Inflammatory macrophage treated with lipopolysaccharide for 4 hours (primary cell): Measurements from ENCODE around the gene RAF1.
A peak's percentile ranks its signal among the peaks of the same experiment; 100 is the strongest.
"Not testable (repeated sequence)": the region's sequence is repeated elsewhere in the genome, so short reads cannot be mapped to it uniquely, and the experiment has no call there.

ENCODE experiments used
- DNase-seq: peaks from one replicate; pipeline ENCODE4 v3.0.0-alpha.2; 2020

The RAF1 gene

DNA sequence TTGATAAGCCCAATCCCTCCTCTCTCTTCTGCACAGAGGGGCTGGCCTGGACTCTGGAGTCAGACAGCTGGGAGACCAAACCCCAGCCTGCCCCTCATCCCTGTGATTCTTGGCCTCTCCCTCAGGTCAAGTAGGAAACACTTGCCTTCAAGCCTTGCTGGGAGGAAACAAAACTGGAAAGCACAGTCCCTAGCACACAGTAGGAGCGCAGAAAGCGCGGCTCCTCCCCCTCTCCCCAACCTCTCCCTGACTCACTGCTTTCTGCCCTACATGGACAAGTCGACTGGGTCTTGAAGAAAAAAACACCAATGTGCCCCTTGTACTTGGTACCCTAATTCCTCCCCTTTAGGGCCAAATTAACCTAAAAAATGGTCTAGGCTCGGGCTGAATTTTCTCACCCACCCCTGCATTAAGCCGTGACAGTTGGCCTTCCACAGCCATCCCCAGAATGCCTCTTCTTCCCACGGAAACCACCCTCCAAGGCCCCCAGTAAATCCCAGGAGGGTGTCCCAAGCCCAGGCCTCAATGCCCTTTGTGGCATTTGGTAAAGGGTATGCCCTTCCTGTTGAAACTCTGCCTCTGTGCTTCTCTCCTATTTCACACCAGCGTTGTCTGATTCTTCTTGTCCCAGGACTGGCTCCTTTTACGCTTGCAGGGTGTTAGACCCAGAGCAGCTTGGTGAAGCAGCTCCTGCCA, 11.3 kb upstream of the RAF1 start:
- no peak for DNase-seq

DNA sequence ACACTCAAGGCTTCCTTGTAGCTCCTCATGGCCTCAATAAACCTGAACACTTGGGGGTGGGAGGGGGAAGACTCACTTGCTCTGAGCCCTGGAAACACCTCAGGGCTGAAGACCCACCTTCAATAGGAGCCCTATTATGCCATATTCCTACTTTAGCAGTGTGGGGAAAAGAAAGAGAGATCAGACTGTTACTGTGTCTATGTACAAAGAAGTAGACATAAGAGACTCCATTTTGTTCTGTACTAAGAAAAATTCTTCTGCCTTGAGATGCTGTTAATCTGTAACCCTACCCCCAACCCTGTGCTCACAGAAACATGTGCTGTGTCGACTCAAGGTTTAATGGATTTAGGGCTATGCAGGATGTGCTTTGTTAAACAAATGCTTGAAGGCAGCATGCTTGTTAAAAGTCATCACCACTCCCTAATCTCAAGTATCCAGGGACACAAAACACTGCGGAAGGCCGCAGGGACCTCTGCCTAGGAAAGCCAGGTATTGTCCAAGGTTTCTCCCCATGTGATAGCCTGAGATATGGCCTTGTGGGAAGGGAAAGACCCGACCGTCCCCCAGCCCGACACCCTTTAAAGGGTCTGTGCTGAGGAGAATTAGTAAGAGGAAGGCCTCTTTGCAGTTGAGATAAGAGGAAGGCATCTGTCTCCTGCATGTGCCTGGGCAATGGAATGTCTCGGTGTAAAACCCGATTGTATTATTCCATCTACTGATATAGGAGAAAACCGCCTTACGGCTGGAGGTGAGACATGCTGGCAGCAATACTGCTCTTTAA, 10.2 kb upstream of the RAF1 start:
- not testable (repeated sequence) for DNase-seq

DNA sequence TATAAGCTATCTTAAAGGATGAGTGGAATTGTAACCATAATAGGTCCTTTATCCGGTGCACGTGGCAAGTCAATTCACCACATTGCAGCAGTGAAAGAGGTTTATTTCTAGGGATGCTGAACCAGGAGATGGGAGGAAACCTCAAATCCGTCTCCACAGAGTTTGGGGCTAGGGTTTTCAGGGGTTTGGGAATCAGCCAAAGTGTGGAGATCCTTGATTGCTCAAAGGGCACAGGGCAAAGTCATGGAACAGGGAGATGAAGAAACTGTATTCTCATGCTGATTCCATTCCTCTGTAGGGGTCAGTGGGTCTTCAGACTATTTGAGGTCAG, 7.2 kb upstream of the RAF1 start:
- no peak for DNase-seq

DNA sequence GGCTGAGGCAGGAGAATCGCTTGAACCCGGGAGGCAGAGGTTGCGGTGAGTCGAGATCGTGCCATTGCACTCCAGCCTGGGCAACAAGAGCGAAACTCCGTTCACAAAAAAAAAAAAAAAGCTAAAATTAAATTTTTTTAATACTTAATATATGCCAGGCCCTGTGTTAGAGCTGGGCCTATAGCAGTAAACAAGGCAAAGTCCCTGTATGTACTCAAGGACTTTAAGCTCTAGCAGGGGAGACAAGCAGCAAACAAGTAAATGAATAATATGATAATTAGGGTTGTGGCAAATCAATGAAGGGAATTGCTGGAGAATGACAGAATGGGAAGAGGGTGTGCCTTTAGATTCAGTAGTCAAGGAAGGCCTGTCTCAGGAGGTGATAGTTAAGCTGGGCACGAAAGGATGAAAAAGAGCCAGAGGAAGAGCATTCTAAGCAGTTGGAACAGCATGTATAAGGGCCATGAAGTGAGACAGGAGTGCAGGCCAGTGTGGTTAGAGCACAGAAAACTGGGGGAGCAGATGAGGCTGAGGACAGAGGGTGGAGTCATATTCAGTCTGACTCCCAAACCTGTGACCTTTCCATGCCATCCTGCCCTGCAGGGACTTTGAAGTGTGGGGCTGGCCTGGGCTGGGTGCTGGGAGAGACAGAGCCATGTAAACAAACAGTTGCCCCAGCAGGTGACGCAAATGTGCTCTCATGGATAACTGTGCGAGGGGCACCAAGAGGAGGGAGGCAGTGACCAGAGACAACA, 6.6 kb upstream of the RAF1 start:
- no peak for DNase-seq

DNA sequence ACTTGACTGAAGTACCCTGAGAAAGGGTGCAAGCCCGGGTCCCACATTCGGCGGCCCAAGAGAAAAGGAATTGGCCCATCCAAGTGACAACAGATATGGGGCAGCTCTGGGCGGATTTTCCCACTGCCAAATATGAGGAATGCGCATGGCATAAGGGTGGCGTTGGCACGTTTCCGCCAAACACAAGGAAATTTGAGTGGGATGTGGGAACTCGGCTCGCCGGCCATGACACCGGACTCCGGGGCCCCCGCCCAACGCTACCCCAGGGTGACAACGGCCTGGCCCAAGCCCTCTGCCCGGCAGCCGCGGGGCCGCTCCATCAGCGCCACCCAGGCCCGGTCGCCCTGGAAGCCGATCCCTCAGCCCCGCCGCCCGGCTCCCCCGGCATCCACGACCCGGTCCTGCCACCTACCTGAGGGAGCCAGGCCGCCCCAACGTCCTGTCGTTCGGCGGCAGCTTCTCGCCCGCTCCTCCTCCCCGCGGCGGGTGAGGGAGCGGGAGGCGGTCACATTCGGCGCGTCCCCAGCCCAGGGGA, 449 bp downstream of the RAF1 start:
- peak; percentile 49 for DNase-seq

DNA sequence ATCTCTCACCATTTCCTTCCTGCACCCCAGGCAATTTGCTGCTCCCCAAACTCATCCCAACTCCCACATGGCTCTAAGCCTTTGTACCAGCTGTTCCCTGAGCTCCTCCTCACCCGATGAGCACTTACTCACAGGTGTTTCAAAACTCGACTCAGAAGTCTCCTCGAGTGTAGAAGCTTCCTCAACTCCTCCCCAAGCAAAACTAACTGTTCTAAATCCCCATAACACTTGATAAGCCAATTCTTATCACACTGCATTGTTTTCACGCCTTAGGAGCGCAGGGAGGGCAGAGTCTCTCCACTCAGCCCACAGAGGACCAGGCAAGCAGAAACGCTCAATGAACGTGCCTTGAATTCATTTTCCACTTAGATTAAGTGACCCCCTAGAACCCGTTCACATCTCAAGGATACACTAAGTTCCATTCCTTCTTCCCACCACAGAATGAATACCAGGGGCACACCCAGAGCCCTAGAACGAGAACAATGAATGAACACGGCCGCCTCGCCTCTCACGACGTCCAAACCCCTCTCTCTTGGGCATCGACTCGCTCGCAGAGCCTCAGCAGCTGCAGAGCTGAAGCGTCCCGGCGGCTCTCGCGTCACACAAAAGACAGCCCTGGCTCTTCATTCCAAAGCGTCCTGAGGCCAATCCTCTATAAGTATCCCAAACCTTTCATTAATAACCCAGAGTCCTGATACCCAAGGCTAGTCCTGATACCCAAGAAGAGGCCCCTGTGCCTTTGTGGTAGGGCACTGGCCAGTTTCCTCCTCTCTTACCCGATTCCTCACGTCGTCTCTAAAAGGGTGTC, 1.1 kb downstream of the RAF1 start:
- peak; percentile 68 for DNase-seq

DNA sequence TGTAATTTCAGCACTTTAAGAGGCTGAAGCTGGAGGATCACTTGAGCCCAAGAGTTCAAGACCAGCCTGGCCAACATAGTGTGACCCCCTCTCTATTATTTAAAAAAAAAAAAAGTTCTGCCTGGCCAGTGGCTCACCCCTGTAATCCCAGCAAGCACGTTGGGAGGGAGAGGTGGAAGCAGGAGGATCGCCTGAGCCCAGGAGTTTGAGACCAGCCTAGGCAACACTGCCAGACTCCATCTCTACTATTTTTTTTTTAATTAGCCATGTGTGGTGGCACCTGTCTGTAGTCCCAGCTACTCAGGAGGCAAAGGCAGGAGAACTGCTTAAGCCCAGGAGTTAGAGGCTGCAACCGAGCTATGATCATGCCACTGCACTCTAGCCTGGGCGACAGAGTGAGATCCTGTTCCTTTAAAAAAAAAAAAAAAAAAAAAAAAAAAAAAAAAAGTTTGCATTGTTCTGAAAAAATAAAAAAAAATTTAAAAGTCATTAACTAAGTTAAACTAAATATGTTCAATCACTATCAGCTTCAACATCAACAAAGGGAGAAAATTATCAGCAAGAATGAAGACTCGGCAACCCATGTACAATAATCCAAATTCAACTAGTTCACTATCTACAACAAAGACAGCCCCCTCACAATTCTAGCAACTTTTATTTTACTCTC, 1.9 kb downstream of the RAF1 start:
- no peak for DNase-seq

DNA sequence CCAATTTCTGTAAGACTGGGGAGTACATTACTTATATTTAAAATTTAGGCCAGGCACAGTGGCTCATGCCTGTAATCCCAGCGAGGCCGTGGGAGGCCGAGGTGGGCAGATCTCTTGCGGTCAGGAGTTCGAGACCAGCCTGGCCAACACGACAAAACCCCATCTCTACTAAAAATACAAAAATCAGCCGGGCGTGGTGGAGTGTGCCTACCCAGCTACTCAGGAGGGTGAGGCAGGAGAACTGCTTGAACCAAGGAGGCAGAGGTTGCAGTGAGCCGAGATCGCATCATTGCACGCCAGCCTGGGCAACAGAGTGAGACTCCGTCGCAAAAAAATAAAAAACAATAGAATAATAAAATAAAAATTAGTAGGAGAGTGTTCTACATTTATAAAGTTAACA, 2.5 kb downstream of the RAF1 start:
- DNase-seq: not testable (repeated sequence)

DNA sequence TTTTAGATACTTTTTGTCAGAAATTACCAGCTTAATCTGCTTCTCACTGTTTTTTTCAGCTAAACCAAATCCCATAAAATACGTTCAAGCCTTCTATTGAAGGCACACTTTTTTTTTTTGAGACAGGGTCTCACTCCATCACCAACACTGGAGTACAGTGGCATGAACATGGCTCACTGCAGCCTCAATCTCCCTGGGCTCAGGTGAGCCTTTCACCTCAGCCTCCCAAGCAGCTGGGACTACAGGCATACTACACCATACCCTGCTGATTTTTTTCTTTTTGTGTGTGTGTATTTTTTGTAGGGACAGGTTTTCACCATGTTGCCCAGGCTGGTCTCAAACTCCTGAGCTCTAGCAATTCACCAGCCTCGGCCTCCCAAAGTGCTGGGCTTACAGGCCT, 3.7 kb downstream of the RAF1 start:
- no peak for DNase-seq

DNA sequence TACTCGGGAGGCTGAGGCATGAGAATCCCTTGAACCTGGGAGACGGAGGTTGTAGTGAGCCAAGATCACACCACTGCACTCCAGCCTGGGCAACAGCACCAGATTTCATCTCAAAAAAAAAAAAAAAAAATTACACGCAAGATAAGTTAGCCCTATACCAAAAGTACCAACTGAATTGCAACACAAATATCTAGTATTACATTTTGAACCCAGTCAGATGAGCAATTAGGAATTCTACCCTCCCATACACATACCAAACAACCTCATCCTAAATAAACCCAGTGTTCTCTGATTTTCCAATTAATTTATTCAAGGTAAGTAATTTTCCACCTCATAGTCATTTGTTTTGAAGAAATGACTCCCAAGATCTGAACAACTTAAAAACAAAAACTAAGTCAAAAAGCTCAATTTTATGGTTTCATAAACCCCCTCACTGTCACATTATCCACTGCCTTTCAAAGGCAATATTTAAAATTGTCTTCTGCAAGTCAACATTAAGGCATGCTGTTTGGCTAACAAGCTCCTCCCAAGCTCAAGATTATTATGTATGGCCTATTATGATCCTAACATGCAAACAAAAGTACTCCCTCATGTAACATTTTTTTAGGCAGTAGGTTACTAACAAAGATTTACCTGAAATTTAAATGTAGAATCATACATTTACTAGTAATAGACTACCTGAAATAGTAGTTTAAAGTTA, 4.5 kb downstream of the RAF1 start:
- no peak for DNase-seq

DNA sequence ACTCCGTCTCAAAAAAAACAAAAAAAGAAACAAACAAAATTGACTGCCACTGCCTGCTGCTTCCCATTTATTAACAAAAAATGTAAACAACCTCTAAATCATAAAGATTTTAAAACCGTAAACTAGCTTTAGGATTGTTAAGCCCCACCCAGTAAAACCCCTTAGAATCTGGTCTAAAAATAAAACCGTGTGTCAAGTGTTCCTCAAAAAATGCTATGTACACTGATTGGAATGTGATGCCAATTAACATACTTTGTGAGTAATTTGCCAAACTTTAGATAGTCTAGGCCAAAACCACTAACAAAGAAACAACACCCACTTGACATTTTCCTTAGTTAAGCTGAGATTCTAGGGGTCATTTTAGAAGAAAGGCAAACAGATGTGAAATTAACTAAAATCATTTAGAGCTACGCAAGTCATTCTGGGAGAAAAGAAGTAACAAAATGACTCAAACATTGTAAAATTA, 5.3 kb downstream of the RAF1 start:
- DNase-seq: no peak

DNA sequence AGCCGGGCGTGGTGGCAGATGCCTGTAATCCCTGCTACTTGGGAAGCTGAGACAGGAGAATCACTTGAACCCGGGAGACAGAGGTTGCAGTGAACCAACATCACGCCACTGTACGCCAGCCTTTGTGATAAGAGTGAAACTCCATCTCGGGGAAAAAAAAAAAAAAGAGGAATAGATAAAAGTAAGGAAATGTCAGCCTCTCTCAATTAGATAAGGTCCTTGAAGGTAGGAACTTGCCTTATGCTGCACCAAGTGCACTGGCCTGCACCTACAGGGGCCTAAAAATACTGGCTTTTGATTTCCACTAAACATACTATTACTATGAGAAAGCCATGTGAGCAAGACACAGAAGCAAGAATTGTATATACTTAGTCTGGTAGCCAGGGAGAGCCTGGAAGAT, 7.1 kb downstream of the RAF1 start:
- no peak for DNase-seq

DNA sequence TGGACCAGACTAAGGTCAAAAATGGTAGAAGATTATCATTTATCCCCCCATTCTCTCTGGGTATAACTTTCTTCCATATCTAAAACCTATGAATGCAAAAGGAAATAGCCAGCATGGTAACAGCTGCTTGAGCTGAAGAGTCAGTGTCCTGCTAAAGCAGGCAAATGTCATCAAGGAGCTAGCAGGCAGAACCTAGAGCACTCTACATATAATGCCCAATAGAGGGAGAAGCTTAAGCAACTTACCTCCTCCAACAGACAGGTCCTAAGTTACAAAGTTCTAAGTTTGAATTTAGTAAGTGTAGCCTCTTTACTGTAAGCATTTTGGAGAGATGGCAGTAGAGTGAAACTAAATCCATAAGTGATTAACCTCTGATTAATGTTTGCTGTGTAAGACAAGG, 7.7 kb downstream of the RAF1 start:
- no peak for DNase-seq

DNA sequence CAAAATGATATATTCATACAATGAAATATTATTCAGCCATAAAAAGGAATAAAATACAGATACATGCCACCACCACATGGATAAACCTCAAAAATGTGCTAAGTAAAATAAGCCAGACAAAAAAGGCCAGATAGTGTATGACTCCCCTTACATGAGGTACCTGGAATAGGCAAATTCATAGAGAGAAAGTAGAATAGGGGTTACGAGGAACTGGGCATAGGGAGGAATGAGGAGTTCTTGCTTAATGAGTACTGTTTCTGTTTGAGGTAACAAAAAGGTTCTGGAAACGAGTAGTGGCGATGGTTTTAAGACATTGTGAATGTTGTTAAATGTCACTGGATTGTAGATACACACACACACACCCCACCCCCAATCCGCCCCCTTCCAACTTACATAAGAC, 8.2 kb downstream of the RAF1 start:
- no peak for DNase-seq

DNA sequence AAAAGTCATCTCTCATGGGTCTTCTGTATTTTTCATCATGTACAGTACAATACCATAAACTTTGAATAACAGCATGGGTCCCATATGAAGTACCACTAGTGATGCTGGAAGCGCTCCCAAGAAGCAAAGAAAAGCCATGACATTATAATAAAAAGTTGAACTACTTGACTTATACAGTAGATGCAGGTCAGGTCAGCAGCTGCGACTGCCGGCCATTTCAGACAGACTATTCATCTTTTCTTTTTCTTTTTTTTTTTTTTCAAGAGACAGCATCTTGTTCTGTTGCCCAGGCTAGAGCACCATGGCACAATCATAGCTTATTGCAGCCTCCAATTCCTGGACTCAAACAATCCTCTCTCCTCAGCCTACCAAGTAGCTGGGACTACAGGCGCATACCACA, 10.2 kb downstream of the RAF1 start:
- no peak for DNase-seq

DNA sequence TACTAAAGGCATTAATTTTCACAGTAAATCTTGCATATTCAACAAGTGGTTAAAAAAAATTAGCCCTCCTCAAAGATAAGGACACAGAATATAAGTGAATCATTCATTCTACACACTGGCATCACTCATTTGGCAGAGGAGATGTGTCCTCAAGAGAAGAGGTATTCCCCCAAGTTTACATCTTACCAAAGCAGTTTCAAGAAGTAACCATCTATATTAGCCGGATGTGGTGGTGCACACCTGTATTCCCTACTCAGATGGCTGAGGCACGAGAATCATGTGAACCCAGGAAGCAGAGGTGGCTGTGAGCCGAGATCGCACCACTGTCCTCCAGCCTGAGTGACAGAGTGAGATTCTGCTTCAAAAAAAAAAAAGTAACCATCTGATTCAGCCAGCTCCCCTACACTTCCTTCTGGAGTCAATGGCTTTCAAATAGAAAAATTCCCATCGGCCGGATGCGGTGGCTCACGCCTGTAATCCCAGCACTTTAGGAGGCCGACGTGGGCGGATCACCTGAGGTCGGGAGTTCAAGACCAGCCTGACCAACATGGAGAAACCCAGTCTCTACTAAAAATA, 15.4 kb downstream of the RAF1 start:
- DNase-seq: no peak

DNA sequence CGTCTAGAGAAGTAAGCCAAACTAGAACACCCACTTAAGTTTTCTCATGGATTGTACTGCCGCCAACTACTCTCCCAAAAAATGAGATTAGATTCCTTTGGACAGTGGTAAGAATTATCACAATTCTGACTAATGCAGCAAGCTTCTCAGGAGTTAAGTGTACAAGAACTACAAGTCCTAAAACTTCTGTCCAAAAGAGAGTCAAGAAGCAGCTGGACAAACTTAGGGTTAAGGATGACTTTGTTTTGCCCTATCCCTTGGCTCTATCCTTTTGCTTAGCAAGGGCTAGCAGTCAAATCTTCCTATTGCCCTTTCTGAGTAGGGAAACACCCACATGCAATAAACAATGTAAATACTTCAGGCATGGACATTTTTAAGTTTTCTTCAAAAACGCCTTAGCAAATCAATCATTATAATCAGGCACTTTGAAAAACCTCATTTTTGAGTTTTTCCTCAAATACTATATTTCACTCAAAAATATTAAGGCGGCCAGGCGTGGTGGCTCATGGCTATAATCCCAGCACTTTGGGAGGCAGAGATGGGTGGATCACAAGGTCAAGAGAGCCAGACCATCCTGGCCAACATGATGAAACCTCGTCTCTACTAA, 19.5 kb downstream of the RAF1 start:
- DNase-seq: no peak

DNA sequence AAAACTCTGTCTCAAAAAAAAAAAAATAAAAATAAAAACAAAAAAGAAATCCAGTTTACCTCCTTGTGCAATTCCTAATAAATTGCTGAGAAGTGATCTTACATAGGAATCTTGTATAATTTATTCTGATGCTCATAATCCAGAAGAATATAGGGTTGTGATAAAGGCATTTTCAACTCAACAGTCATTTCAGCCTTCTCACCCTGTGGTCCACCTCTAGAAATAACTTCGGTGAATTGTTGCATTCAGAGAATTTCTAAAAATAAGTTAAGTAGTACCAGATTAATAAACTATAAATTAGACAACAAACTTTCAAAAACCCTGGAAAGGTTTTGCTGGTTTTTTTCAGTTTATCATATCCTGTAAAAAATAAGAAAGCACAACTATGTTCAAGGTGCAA, 20.2 kb downstream of the RAF1 start:
- DNase-seq: no peak

DNA sequence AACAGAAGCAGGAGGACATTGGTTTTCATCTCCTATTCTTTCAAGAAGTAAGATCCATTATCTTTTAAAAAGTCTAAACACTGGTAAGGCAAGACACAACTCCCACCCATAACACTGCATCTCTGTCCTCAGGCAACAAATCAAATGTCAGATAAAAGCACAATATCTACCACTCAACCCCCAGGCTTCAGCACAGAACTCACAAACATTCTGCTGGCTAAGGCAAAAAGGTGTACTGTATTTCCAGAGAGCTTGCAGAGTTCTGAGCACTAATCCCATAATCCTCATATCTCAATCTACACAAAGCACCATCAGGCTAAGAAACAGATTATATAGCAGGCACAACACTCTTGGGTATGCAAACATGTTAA, 20.9 kb downstream of the RAF1 start:
- DNase-seq: no peak

DNA sequence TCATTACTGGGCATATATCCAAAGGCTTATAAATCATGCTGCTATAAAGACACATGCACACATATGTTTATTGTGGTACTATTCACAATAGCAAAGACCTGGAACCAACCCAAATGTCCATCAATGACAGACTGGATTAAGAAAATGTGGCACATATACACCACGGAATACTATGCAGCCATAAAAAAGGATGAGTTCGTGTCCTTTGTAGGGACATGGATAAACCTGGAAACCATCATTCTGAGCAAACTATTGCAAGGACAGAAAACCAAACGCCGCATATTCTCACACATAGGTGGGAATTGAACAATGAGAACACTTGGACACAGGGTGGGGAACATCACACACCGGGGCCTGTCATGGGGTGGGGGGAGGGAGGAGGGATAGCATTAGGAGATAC, 23.1 kb downstream of the RAF1 start:
- not testable (repeated sequence) for DNase-seq

DNA sequence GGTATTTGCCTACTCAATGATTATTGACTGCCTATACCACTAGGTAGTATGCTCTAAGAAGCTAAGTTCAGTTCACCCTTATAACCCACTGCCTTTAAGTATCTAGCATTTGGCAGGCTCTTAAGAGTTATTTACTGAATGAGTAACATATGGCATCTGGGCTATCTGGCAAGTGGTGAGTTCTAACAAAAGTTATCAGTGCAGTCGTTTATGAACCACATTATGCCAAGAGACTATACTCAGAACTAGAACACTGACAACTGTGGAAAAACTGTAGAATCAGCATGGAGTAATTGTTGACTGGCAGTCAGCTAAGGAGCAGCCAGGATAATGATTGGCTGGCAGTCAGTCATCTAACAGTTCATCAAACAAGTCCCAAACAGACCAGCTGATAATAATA, 25.8 kb downstream of the RAF1 start:
- no peak for DNase-seq
